ENCODE data around the gene PPP3CA.

The PPP3CA gene

GRCh38 chr4:101074326-101074725, 273.0 kb downstream of the PPP3CA start:
- Histone ChIP-seq H3K27me3 (replicated peaks; ENCODE audit: insufficient read depth, low read length) (no peaks in the 10 kb centered on the region), H2AFZ (ENCODE audit: low read length) (no peak overlapping the region), H3F3A (ENCODE audit: insufficient read depth, low read length) (no peaks in the 10 kb centered on the region), H3K9me2 (replicated peaks; ENCODE audit: insufficient read depth, low read length) (no peaks in the 10 kb centered on the region), H3K4me3 (ENCODE audit: low read length) (no peak overlapping the region), H4K20me1 (ENCODE audit: insufficient read depth, low read length) (no peaks in the 10 kb centered on the region), H3K9me3 (replicated peaks; ENCODE audit: insufficient read depth, low read length) (no peaks in the 10 kb centered on the region), H3K79me2 (ENCODE audit: low read length) (no peaks in the 10 kb centered on the region), H3K27ac (ENCODE audit: low read length) (no peak overlapping the region), H3K4me2 (ENCODE audit: low read depth, low read length) (no peak overlapping the region), H3K9ac (ENCODE audit: low read length) (no peak overlapping the region), H3K4me1 (ENCODE audit: low read length) (no peaks in the 10 kb centered on the region), H3K36me3 (replicated peaks; ENCODE audit: insufficient read depth, low read length) (no peaks in the 10 kb centered on the region)
- no peak for TF ChIP-seq EZH2phosphoT487 (IDR thresholded peaks at IDR 0.05; ENCODE audit: low read length)
- no peak for TF ChIP-seq EZH2 (optimal IDR thresholded peaks at IDR 0.05; ENCODE audit: low read depth, low read length)
- no peak for TF ChIP-seq CTCF (IDR thresholded peaks at IDR 0.05; ENCODE audit: low read length)
- DNase-seq, result no peak

GRCh38 chr4:101071241-101071640, 276.1 kb downstream of the PPP3CA start:
- H4K20me1 ChIP-seq (ENCODE audit: insufficient read depth, low read length), result no peaks in the 10 kb centered on the region
- H3K27ac ChIP-seq (ENCODE audit: low read length), result no peak overlapping the region
- H3K9me2 ChIP-seq (replicated peaks; ENCODE audit: insufficient read depth, low read length), result no peaks in the 10 kb centered on the region
- no peak for DNase-seq
- no peaks in the 10 kb centered on the region for H3F3A ChIP-seq (ENCODE audit: insufficient read depth, low read length)
- H3K9ac ChIP-seq (ENCODE audit: low read length), result no peak overlapping the region
- H3K4me2 ChIP-seq (ENCODE audit: low read depth, low read length), result no peak overlapping the region
- no peaks in the 10 kb centered on the region for H3K27me3 ChIP-seq (replicated peaks; ENCODE audit: insufficient read depth, low read length)
- TF ChIP-seq CTCF (IDR thresholded peaks at IDR 0.05; ENCODE audit: low read length), result no peak
- TF ChIP-seq EZH2phosphoT487 (IDR thresholded peaks at IDR 0.05; ENCODE audit: low read length), result no peak
- TF ChIP-seq EZH2 (optimal IDR thresholded peaks at IDR 0.05; ENCODE audit: low read depth, low read length), result no peak
- no peaks in the 10 kb centered on the region for H3K4me1 ChIP-seq (ENCODE audit: low read length)
- no peaks in the 10 kb centered on the region for H3K79me2 ChIP-seq (ENCODE audit: low read length)
- no peaks in the 10 kb centered on the region for H3K36me3 ChIP-seq (replicated peaks; ENCODE audit: insufficient read depth, low read length)
- H3K9me3 ChIP-seq (replicated peaks; ENCODE audit: insufficient read depth, low read length), result no peaks in the 10 kb centered on the region
- no peak overlapping the region for H3K4me3 ChIP-seq (ENCODE audit: low read length)
- no peak overlapping the region for H2AFZ ChIP-seq (ENCODE audit: low read length)

GRCh38 chr4:101068115-101068514, 279.2 kb downstream of the PPP3CA start:
- DNase-seq, result no peak
- H3K4me3 ChIP-seq (ENCODE audit: low read length), result no peak overlapping the region
- H2AFZ ChIP-seq (ENCODE audit: low read length), result no peak overlapping the region
- no peaks in the 10 kb centered on the region for H3K79me2 ChIP-seq (ENCODE audit: low read length)
- H3K9me3 ChIP-seq (replicated peaks; ENCODE audit: insufficient read depth, low read length), result no peaks in the 10 kb centered on the region
- H3K4me1 ChIP-seq (ENCODE audit: low read length), result no peaks in the 10 kb centered on the region
- H3K9ac ChIP-seq (ENCODE audit: low read length), result no peak overlapping the region
- no peaks in the 10 kb centered on the region for H3K27me3 ChIP-seq (replicated peaks; ENCODE audit: insufficient read depth, low read length)
- no peaks in the 10 kb centered on the region for H3K36me3 ChIP-seq (replicated peaks; ENCODE audit: insufficient read depth, low read length)
- H3K4me2 ChIP-seq (ENCODE audit: low read depth, low read length), result no peak overlapping the region
- no peaks in the 10 kb centered on the region for H3F3A ChIP-seq (ENCODE audit: insufficient read depth, low read length)
- no peak overlapping the region for H3K27ac ChIP-seq (ENCODE audit: low read length)
- H3K9me2 ChIP-seq (replicated peaks; ENCODE audit: insufficient read depth, low read length), result no peaks in the 10 kb centered on the region
- no peaks in the 10 kb centered on the region for H4K20me1 ChIP-seq (ENCODE audit: insufficient read depth, low read length)
- TF ChIP-seq CTCF (IDR thresholded peaks at IDR 0.05; ENCODE audit: low read length) (no peak), EZH2 (optimal IDR thresholded peaks at IDR 0.05; ENCODE audit: low read depth, low read length) (no peak), EZH2phosphoT487 (IDR thresholded peaks at IDR 0.05; ENCODE audit: low read length) (no peak)

All from MM.1S (cell line).